Hepatocyte (in vitro differentiated cells): ENCODE results near the gene CNTNAP3B.
"Not testable (repeated sequence)": the region's sequence is repeated elsewhere in the genome, so short reads cannot be mapped to it uniquely, and the experiment has no call there.

ENCODE experiments used
- EZH2 ChIP-seq: fragments of 200-600 bp; sonication (generic); IDR thresholded peaks from 2 replicates; pipeline ENCODE4 v1.6.1; 2016; ENCODE audit warnings: antibody characterized with exemption, mild to moderate bottlenecking, borderline replicate concordance
- EZH2phosphoT487 ChIP-seq: fragments of 200-600 bp; sonication (generic); IDR thresholded peaks from one replicate; pipeline ENCODE4 v1.6.1; 2018; ENCODE audit warnings: antibody characterized with exemption, mild to moderate bottlenecking, low read depth, moderate library complexity; ENCODE audit not compliant: unreplicated experiment, severe bottlenecking
- TF ChIP-seq, protein P1 (sequence below): fragments of 200-600 bp; sonication (generic); IDR thresholded peaks from 2 replicates; pipeline ENCODE4 v1.5.1; 2016; ENCODE audit warnings: antibody characterized with exemption, mild to moderate bottlenecking; ENCODE audit not compliant: poor library complexity

DNA sequence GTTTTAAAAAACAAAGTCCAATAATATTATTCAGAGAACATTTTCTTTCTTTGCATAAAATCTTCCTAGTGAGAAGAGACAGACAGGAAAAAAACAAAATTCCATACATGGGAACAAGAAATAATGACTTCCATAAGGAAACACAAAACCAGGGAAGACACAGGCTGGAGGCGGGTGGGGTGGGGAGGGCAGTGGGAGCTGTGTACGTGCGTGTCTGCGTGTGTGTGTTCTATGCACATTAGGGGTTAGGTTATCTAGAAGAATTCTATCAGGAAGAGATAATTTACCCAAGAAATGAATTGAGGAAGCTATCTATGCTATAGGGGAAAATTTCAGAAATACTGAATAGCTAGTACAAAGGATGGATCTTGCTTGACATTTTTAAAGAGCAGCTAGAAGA lies 58.2 kb downstream of the CNTNAP3B start:
- TF ChIP-seq, protein P1, sequence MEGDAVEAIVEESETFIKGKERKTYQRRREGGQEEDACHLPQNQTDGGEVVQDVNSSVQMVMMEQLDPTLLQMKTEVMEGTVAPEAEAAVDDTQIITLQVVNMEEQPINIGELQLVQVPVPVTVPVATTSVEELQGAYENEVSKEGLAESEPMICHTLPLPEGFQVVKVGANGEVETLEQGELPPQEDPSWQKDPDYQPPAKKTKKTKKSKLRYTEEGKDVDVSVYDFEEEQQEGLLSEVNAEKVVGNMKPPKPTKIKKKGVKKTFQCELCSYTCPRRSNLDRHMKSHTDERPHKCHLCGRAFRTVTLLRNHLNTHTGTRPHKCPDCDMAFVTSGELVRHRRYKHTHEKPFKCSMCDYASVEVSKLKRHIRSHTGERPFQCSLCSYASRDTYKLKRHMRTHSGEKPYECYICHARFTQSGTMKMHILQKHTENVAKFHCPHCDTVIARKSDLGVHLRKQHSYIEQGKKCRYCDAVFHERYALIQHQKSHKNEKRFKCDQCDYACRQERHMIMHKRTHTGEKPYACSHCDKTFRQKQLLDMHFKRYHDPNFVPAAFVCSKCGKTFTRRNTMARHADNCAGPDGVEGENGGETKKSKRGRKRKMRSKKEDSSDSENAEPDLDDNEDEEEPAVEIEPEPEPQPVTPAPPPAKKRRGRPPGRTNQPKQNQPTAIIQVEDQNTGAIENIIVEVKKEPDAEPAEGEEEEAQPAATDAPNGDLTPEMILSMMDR, result not testable (repeated sequence)
- TF ChIP-seq EZH2, EZH2phosphoT487: not testable (repeated sequence)
